ENCODE data around the gene PDLIM1.

DNA sequence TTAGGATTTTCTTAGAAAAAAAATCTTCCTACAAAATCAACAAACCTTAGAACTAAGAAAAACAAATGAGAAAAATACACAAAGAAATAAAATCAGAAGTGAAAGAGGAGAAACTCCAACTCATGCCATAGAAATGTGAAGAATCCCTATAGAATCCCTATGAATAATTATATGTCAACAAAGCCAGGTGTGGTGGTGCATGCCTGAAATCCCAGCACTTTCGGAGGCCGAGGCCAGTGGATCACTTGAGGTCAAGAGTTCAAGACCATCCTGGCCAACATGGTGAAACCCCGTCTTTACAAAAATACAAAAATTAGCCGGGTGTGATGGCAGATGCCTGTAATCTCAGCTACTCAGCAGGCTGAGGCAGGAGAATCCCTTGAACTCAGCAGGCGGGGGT is 69.7 kb downstream of the PDLIM1 start:
- no peak for TF ChIP-seq POLR2A (IDR thresholded peaks at IDR 0.05)
- TF ChIP-seq, protein P1, sequence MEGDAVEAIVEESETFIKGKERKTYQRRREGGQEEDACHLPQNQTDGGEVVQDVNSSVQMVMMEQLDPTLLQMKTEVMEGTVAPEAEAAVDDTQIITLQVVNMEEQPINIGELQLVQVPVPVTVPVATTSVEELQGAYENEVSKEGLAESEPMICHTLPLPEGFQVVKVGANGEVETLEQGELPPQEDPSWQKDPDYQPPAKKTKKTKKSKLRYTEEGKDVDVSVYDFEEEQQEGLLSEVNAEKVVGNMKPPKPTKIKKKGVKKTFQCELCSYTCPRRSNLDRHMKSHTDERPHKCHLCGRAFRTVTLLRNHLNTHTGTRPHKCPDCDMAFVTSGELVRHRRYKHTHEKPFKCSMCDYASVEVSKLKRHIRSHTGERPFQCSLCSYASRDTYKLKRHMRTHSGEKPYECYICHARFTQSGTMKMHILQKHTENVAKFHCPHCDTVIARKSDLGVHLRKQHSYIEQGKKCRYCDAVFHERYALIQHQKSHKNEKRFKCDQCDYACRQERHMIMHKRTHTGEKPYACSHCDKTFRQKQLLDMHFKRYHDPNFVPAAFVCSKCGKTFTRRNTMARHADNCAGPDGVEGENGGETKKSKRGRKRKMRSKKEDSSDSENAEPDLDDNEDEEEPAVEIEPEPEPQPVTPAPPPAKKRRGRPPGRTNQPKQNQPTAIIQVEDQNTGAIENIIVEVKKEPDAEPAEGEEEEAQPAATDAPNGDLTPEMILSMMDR (IDR thresholded peaks at IDR 0.05) = no peak
